ENCODE data around the gene NKD2.
"Not testable (repeated sequence)": the region's sequence is repeated elsewhere in the genome, so short reads cannot be mapped to it uniquely, and the experiment has no call there.

Gene NKD2, protein sequence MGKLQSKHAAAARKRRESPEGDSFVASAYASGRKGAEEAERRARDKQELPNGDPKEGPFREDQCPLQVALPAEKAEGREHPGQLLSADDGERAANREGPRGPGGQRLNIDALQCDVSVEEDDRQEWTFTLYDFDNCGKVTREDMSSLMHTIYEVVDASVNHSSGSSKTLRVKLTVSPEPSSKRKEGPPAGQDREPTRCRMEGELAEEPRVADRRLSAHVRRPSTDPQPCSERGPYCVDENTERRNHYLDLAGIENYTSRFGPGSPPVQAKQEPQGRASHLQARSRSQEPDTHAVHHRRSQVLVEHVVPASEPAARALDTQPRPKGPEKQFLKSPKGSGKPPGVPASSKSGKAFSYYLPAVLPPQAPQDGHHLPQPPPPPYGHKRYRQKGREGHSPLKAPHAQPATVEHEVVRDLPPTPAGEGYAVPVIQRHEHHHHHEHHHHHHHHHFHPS

GRCh38 chr5:1008451-1009358 is at the start of gene NKD2:
NKD2 (plus strand) TSS chr5:1008802; CDS start chr5:1009058, 256 bp downstream.
- peak; percentile 30 to 32 for DNase-seq (ENCODE audit: low read depth in 2 of 2)

DNA sequence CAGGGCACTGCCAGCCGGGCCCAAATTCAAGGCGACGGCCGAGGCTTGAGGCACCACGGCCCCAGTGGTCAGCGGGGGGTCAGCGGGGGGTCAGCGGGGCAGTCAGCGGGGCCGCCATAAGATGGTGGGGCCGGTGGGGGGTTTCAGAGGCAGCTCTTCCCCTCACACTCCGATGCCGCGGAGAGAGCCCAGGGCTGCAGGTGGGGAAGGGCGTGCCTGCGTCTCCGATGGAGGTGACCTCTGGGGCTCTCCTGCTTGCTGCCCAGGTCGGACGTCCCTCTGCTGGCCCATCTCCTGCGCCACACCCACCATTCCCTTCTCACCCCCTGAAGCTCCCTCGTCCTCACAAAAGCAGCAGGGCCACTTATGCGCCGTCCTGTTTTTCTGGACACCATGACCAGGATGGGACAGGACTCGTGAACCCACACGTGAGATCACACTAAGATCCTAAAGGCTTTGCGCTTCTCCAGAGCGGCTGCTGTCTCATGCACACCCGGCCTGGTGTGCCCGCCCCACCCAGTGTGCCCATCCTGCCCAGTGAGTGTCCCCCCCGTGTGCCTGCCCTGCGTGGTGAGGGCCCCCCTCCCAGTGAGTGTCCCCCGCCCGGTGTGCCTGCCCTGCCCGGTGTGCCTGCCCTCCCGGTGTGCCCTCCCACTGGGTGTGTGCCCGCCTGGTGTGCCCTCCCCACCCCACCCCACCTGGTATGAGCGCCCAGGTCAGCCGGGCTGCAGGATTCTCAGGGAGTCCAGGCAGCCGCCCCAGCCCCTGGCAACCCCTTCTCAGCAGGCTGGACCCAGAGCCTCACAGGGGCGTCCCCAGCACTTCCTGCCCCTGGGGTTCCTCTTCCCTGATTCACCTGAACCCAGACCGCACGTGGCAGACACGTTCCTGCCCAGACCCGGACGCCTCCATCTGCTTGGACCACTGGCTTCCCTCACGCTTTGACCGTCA is 48.7 kb upstream of the NKD2 start:
- no peak for DNase-seq (ENCODE audit: low read depth in 2 of 2)

DNA sequence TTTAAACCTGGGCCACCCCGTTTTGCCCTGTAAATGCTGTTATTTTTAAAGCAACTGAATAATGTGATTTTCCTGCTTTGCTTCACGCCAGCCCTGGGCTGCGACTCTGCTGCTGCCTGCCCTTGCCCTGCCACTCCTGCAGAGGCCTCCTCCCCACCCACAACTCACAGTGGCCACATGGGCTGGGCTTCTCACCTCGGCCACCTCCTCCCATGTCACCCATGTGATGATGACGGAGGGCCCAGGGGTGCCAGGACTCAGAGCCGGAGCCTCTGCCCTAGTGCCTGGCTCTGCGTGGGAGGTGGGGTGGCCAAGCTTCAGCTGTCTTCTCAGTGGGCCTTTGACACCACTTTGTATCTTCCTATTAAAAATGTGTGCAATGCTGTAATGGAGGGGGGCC is 48.1 kb upstream of the NKD2 start:
- no peak for DNase-seq (ENCODE audit: low read depth in 2 of 2)

- DNase-seq (ENCODE audit: low read depth in 2 of 2): no peak
Measured at GRCh38 chr5:961002-961710, 47.4 kb upstream of the NKD2 start.

DNA sequence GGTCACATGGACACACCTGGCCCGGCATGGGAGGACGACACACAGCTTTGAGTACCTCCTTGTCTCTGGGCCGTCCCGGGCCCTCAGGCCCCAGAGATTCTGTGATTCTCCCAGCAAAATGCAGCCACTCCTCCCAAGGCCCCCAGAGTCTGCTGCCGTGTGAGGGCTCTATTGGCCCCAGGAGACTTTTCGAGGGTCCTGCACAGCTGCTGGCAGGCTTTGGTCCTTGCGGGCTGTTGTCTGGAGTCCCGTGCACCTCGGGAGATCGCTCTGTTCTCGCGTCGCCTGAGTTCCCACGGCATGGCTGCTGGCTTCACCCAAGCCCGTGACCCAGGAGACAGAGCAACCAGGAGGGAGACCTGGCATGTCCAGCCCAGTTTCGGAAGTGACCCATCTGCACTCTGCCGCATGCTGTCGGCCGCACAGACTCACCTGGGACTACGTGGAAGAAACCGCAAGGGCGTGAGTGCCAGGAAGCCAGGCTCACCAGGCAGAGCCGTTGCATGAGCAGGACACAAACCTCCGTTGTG is 46.8 kb upstream of the NKD2 start:
- no peak for DNase-seq (ENCODE audit: low read depth in 2 of 2)

- no peak for DNase-seq (ENCODE audit: low read depth in 2 of 2)
Measured at GRCh38 chr5:962386-962785, 46.2 kb upstream of the NKD2 start.

GRCh38 chr5:962801-963200 is 45.8 kb upstream of the NKD2 start:
- DNase-seq (ENCODE audit: low read depth in 2 of 2): no peak

DNA sequence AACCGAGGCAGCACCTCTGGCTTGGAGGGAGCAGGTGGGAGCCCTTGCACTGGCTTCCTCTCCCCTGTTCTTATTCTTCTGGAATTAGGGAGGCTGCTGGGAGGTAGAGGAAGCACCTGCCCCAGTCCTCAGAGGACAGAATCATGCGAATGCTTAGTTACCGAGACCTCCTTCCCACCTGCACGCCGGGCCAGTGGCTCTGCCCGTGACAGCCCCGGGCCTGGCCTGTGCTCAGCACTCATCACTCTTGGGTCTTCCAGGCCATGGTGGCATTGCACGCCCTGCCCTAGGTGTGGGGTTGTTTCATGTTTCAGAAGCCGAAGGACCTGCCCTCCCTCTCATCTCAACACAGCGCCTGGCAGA is 45.3 kb upstream of the NKD2 start:
- no peak for DNase-seq (ENCODE audit: low read depth in 2 of 2)

DNA sequence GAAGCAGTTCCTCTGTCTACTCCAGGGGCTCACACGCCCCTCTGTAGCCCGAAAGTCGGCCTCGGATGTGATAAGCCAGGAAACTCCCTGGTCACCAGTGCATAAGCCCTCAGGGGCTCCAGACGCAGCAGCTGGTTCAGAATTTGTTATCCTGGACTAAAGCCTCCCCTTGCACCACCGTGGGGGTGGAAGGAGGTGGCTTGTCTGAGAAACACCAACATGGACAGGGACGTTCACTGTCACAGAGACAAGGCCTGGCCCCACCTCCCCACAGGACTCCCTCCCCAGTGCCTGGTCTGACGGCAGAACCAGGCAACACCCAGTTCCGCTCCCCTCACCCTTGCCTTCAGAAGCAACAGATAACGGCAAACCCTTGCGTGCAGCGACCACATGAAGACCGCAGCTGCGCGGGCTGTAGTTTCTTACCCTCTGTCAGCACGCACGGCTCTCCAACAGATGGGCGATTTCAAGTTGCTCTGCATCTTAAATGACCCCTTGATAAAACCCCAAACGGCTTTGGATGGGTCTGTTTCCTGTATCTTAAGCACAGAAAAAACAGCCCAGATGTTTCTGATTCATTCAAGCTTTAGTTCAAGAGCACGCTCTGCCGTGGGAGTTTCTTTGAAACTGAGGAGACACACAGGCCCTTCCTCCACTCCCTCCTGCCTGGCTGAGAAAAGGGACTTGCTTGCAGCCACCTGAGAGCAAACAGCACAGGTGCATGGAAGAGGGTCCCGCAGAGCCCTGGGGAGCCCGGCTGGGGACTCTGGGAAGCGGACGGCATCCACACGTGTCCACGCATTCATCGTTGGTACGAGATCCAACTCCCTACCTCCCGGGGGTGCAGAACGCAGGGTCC is 44.7 kb upstream of the NKD2 start:
- DNase-seq (ENCODE audit: low read depth in 2 of 2): peak; percentile 53 to 57

GRCh38 chr5:964821-965220 is 43.8 kb upstream of the NKD2 start:
- no peak for DNase-seq (ENCODE audit: low read depth in 2 of 2)

GRCh38 chr5:965604-966344 is 42.8 kb upstream of the NKD2 start:
- no peak for DNase-seq (ENCODE audit: low read depth in 2 of 2)

DNA sequence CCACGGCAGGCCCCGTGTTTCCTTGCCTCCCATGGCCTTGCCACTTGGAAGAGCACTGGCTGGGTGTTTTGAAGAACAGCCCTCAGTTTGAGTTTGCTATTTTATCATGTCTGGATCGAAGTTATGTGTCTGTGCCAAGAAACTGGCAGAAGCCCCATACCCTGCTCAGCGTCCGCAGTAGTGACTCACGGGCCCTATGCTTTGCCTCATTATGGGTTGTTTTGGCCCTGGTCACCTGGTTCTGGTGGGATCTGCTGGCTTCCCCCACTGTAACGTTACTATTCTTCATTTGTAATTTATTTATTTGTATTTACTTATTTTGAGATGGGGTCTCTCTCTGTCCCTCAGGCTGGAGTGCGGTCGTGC is 42.3 kb upstream of the NKD2 start:
- DNase-seq (ENCODE audit: low read depth in 2 of 2): no peak

GRCh38 chr5:966941-967340 is 41.7 kb upstream of the NKD2 start:
- DNase-seq (ENCODE audit: low read depth in 2 of 2): no peak

- DNase-seq (ENCODE audit: low read depth in 2 of 2): no peak
Measured at GRCh38 chr5:968881-969280, 39.7 kb upstream of the NKD2 start.

- DNase-seq (ENCODE audit: low read depth in 2 of 2): no peak
Measured at GRCh38 chr5:969408-969839, 39.2 kb upstream of the NKD2 start.

DNA sequence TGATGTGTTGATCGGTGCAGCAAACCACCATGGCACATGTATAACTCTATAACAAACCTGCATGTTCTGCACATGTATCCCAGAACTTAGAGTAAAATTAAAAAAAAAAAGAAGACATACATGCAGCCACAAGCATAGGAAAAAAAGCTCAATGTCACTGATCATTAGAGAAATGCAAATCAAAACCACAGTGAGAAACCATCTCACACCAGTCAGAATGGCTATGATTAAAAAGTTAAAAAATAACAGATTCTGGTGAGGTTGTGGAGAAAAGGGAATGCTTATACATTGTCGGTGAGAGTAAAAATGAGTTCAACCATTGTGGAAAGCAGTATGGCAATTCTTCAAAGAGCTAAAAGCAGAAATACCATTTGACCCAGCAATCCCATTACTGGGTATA is 36.0 kb upstream of the NKD2 start:
- DNase-seq (ENCODE audit: low read depth in 2 of 2): not testable (repeated sequence)

GRCh38 chr5:976849-977751 is 31.5 kb upstream of the NKD2 start:
- no peak for DNase-seq (ENCODE audit: low read depth in 2 of 2)

DNA sequence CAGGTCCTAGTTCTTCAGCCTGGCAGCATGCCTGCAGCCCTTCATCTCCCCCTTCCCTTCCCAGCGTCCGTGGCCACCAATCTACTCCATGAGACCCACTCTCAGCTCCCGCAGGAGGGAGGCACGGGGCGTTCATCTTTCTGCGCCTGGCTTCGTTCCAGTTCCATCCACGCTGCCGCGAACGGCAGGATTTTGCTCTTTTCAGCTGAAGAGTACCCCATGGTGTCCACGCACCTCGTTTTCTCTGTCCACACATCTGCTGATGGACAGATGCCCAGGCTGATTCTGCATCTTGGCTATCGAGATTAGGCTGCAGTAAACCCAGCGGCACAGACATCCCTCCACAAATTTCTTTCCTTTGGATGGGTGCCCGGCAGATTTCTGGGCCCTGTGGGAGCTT is 30.5 kb upstream of the NKD2 start:
- DNase-seq (ENCODE audit: low read depth in 2 of 2): no peak

Measured in stimulated activated CD8-positive, alpha-beta memory T cell treated with anti-CD3 and anti-CD28 coated beads, Interleukin-15, amount 100 ng/mL, for 48 hours (primary cell).